HG03039 (cell line): ENCODE results near the gene FBH1.
"Not testable (repeated sequence)": the region's sequence is repeated elsewhere in the genome, so short reads cannot be mapped to it uniquely, and the experiment has no call there.

Source experiments
- ATAC-seq: cut with Tn5 transposase; IDR thresholded peaks from one replicate; pipeline ENCODE4 v1.9.1; 2021; ENCODE audit warnings: mild to moderate bottlenecking, moderate library complexity; ENCODE audit not compliant: unreplicated experiment

Gene FBH1

GRCh38 chr10:5889624-5890451 is at the start of gene FBH1, which contains the start of gene ANKRD16:
FBH1 (plus strand) TSS chr10:5890243; CDS start chr10:5890346, 103 bp downstream.
ANKRD16 (minus strand) TSS chr10:5889893; CDS start chr10:5889354, 539 bp downstream.
- ATAC-seq, result peak; percentile 80

GRCh38 chr10:5840314-5841307 is 49.4 kb upstream of the FBH1 start:
- ATAC-seq, result peak; percentile 63

GRCh38 chr10:5841965-5842364 is 48.1 kb upstream of the FBH1 start:
- no peak for ATAC-seq

- no peak for ATAC-seq
Observed at GRCh38 chr10:5843686-5844344, 46.2 kb upstream of the FBH1 start.

- ATAC-seq, result no peak
Observed at GRCh38 chr10:5844345-5845055, 45.5 kb upstream of the FBH1 start.

- ATAC-seq, result not testable (repeated sequence)
Observed at GRCh38 chr10:5846667-5847066, 43.4 kb upstream of the FBH1 start.

- no peak for ATAC-seq
Observed at GRCh38 chr10:5854131-5854475, 35.9 kb upstream of the FBH1 start.

GRCh38 chr10:5855979-5856700 is 33.9 kb upstream of the FBH1 start:
- ATAC-seq, result no peak

GRCh38 chr10:5856701-5857004 is 33.4 kb upstream of the FBH1 start:
- no peak for ATAC-seq

- ATAC-seq, result no peak
Observed at GRCh38 chr10:5858811-5859210, 31.2 kb upstream of the FBH1 start.

- ATAC-seq, result no peak
Observed at GRCh38 chr10:5860066-5860465, 30.0 kb upstream of the FBH1 start.

- peak; percentile 92 for ATAC-seq
Observed at GRCh38 chr10:5862360-5862961, 27.6 kb upstream of the FBH1 start.

GRCh38 chr10:5862981-5863685 is 26.9 kb upstream of the FBH1 start:
- ATAC-seq, result not testable (repeated sequence)

GRCh38 chr10:5866451-5867081 is 23.5 kb upstream of the FBH1 start:
- not testable (repeated sequence) for ATAC-seq

- ATAC-seq, result not testable (repeated sequence)
Observed at GRCh38 chr10:5867091-5867615, 22.9 kb upstream of the FBH1 start.

GRCh38 chr10:5868383-5868782 is 21.7 kb upstream of the FBH1 start:
- ATAC-seq, result not testable (repeated sequence)

- no peak for ATAC-seq
Observed at GRCh38 chr10:5869156-5869555, 20.9 kb upstream of the FBH1 start.

GRCh38 chr10:5871596-5871995 is 18.4 kb upstream of the FBH1 start:
- ATAC-seq, result no peak
